Measurements from ENCODE around the gene RPE.

RPE gene

GRCh38 chr2:210028178-210028577 is 25.7 kb downstream of the RPE start:
- DNase-seq (ENCODE audit: low read depth, low spot score), result no peak
- CTCF ChIA-PET, result interaction anchor here (1.4 kb wide), 1 partner anchor 171 kb away, joined by 3 read pairs; no protein-coding TSS in a partner anchor
- TF ChIP-seq CTCF (IDR thresholded peaks at IDR 0.05; ENCODE audit: insufficient read depth, low read length, missing control alignments), result no peak
- no peak overlapping the region for H3K4me3 ChIP-seq (ENCODE audit: low read depth, low read length)
- POLR2A ChIA-PET, result no interaction called here

- ChIA-PET CTCF (interaction anchor here (1.0 to 1.5 kb wide), 2 partner anchors 161 to 165 kb away, joined by 3 to 4 read pairs; no protein-coding TSS in a partner anchor), POLR2A (no interaction called here)
- no peak overlapping the region for H3K4me3 ChIP-seq (ENCODE audit: low read depth, low read length)
- no peak for DNase-seq (ENCODE audit: low read depth, low spot score)
- no peak for TF ChIP-seq CTCF (IDR thresholded peaks at IDR 0.05; ENCODE audit: insufficient read depth, low read length, missing control alignments)
Observed at GRCh38 chr2:210034087-210034683, 31.7 kb downstream of the RPE start.

GRCh38 chr2:210035679-210036078 is 33.2 kb downstream of the RPE start:
- CTCF ChIA-PET, result no interaction called here
- DNase-seq (ENCODE audit: low read depth, low spot score), result no peak
- H3K4me3 ChIP-seq (ENCODE audit: low read depth, low read length), result no peak overlapping the region
- POLR2A ChIA-PET, result no interaction called here
- no peak for TF ChIP-seq CTCF (IDR thresholded peaks at IDR 0.05; ENCODE audit: insufficient read depth, low read length, missing control alignments)

GRCh38 chr2:210038078-210038477 is 35.6 kb downstream of the RPE start:
- ChIA-PET CTCF (no interaction called here), POLR2A (no interaction called here)
- TF ChIP-seq CTCF (IDR thresholded peaks at IDR 0.05; ENCODE audit: insufficient read depth, low read length, missing control alignments), result no peak
- no peak overlapping the region for H3K4me3 ChIP-seq (ENCODE audit: low read depth, low read length)
- DNase-seq (ENCODE audit: low read depth, low spot score), result no peak

- CTCF ChIA-PET, result no interaction called here
Observed at GRCh38 chr2:210046851-210047500, 44.5 kb downstream of the RPE start.

More at GRCh38 chr2:210046851-210047500, 44.5 kb downstream of the RPE start:
- TF ChIP-seq CTCF (IDR thresholded peaks at IDR 0.05; ENCODE audit: insufficient read depth, low read length, missing control alignments), result no peak
- POLR2A ChIA-PET, result no interaction called here
- H3K4me3 ChIP-seq (ENCODE audit: low read depth, low read length), result no peak overlapping the region
- no peak for DNase-seq (ENCODE audit: low read depth, low spot score)
